ENCODE results near the gene NEMP2. TPM values are rescaled to one million over a fixed set of nuclear protein-coding genes. Genes with fewer than 3 reads are reported as not detected.

The NEMP2 gene, protein sequence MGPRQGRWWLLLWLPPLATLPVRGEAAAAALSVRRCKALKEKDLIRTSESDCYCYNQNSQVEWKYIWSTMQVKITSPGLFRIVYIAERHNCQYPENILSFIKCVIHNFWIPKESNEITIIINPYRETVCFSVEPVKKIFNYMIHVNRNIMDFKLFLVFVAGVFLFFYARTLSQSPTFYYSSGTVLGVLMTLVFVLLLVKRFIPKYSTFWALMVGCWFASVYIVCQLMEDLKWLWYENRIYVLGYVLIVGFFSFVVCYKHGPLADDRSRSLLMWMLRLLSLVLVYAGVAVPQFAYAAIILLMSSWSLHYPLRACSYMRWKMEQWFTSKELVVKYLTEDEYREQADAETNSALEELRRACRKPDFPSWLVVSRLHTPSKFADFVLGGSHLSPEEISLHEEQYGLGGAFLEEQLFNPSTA
- total RNA-seq = 5.1 and 15.0 TPM in 2 replicates

DNA sequence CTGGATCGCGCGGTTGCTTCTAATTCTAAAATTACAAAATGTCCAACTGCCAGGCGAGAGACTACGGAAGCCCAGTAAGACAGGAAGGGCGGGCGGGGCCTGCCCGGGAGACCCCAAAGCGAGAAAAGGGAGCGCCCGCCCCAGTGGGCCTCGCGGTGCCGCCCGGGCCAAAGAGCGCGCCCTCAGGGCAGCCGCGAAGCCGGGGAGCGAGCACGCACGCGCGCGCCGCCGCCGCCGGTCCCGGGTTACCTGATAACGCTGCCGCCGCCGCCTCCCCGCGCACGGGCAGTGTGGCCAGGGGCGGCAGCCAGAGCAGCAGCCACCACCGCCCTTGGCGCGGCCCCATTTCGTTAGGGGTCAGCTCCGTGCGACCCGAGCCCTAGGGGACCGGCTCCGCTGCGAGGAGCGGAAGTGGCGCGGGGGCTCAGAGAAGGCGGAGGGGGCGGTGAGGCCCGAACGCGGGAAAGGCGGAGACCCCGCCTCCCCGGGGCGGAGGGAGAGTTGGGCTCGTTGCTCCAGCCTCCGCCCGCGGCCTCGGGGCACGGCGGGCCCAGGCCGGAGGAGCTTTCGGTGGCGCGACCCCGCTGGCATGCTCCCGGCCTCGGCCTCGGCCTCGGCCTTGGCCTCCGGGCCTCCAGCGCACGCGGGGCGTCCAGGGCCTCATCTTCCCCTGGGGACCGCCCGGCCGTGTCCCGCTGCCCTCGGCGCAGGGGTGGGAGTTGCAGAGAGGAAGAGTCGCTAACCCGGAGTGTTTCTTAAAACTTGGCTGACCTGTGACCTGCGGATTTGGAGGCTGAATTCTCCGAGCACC, at the start of gene NEMP2:
NEMP2 (minus strand) TSS at position 413 of the 811 bp plus-strand sequence; CDS start at position 346, 67 bp downstream.
- DNase-seq (ENCODE audit: low read depth) = no peak

DNA sequence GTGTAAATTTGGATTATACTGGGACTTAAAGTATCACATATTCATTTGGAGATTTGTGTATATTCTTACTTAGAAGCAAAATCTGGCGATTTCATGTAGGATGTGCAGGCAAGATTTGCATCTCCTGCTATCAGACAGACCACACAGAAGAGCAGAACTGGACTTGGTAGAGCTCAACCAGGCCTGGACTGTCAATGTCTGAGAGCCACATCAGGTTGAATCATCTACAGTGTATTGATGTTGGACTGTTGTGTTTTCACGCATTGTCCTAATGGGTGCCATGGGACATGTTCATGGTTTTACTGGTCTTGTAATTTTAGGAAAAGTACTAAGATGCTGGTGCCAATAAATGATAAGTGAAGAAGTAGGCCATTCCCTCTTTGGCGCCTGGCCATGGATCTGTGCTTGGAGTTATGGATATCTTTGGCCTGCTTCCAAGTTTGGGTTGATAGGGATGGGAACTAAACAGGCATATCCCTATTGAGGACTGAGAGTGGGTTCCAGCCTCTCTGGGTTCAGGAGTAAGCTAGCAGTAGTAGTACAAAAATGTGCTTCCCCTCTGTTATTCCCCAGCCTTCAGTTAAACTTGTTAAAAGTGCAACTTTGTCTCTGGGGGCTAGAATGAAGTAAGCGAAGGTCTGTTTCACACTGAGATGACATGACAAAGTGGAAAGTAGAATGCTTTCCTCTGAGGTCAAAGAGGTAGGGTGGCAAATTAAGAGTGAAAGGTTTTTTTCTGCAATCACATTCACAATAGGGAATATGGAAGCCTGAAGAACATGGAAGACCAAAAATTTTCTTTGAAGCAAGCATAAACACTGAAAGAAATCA, 49.2 kb upstream of the NEMP2 start:
- DNase-seq (ENCODE audit: low read depth) = no peak
- TF ChIP-seq, protein P1, sequence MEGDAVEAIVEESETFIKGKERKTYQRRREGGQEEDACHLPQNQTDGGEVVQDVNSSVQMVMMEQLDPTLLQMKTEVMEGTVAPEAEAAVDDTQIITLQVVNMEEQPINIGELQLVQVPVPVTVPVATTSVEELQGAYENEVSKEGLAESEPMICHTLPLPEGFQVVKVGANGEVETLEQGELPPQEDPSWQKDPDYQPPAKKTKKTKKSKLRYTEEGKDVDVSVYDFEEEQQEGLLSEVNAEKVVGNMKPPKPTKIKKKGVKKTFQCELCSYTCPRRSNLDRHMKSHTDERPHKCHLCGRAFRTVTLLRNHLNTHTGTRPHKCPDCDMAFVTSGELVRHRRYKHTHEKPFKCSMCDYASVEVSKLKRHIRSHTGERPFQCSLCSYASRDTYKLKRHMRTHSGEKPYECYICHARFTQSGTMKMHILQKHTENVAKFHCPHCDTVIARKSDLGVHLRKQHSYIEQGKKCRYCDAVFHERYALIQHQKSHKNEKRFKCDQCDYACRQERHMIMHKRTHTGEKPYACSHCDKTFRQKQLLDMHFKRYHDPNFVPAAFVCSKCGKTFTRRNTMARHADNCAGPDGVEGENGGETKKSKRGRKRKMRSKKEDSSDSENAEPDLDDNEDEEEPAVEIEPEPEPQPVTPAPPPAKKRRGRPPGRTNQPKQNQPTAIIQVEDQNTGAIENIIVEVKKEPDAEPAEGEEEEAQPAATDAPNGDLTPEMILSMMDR (conservative IDR thresholded peaks at IDR 0.05; ENCODE audit: low read depth, low read length) = no peak
- no peak overlapping the region for H3K4me3 ChIP-seq (ENCODE audit: low read depth, low read length)

More for the DNA sequence above, at the start of gene NEMP2:
- TF ChIP-seq, protein P1 (conservative IDR thresholded peaks at IDR 0.05; ENCODE audit: low read depth, low read length) = no peak
- H3K4me3 ChIP-seq (ENCODE audit: low read depth, low read length) = peak within 1 kb of the TSS; percentile 64

DNA sequence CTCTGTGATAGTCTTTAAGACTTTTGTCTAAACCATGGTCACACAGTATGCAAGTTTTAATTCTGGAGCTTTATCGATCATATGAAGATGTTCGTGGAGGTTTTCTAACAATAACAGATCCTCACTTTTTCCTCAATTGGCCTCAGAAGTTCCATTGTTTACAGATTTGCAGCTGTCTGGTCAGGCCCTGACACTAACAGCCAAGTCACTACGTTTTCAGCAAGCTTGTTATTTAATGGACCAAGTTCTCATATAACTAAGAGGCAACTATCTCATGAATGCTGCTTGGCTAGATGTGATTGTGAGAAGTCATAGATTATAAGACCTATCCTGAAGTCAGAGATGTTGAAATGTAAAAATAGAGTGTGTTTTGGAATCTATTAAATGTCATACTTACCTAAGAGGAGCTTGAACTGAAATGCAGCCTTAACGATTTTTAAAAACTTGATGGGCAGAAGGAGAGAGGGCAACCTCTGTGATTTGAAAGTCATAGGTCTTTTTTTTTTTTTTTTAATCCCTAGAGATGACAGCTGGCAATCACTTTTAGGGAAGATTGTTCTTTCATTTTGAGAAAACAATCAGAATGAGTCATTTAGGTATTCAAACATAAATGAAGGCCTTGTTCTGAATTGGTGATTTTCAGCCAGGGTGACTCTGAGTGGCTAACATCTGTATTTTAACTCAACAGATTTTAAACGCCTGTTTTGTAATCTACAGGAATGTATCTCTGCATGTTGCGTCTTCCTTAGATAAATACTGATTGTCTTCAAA, 48.4 kb upstream of the NEMP2 start:
- TF ChIP-seq, protein P1 (conservative IDR thresholded peaks at IDR 0.05; ENCODE audit: low read depth, low read length) = no peak
- no peak overlapping the region for H3K4me3 ChIP-seq (ENCODE audit: low read depth, low read length)

DNA sequence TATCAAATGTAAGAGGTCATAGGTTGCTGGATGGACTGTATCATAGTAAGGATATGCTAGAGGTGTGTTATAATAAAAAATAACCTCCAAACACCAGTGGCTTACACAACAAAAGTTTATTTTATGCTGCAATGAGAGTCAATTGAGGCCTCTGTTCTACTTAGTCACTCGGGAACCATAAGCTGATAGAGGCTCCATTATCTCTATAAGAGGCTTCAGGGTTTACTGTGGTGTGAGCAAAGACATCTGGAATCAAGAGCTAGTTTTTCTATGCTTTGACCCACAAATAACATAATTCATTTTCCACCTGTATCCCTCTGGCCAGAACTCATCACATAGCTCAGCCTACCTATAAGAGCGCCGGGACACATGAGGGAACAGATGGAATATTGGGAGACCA, 47.5 kb upstream of the NEMP2 start:
- TF ChIP-seq, protein P1 (conservative IDR thresholded peaks at IDR 0.05; ENCODE audit: low read depth, low read length) = no peak
- H3K4me3 ChIP-seq (ENCODE audit: low read depth, low read length) = no peak overlapping the region
- DNase-seq (ENCODE audit: low read depth) = no peak

More for the DNA sequence above, 48.4 kb upstream of the NEMP2 start:
- DNase-seq (ENCODE audit: low read depth) = no peak

DNA sequence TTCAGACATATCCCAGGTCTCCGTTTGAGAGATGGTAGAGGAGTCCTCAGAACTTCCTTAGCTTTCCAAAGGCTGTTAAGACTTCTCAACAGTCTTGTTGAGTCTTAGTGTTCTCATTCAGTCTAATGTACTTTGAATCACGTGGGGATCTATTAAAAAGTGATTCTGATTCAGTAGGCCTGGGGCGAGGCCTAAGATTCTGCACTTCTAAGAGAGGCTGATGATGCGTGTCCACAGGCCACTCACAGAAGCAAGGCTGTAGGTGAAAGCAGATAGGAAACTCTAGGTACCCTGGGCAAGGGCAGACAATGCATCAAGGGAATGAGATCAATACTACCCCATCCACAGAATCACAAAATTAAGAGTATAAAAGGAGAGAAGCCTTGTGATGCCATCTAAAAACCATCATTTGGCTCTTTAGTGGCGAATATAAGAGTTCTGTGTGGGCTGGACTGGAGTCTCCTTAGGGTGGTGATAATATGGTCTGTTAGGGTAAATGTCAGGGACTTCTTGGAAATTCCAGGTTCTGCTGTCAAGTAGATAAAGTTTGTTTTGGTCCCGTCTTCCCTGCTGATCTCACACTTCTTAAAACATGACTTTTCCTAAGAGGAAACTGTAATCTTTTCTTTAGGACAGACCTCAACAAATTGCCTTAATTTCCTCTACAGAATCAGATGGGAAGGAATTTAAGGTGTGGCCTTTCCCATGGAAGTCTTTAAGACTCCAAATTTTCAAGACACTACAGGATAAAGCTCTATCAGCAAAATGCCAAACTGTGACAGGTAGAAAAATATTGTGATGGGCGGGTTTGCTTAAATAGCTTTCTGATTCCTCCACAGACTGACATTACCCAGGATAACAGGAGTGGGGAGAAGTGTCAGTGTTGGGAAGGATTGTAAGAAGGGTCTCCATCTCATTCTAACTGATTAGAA, 45.7 kb upstream of the NEMP2 start:
- TF ChIP-seq, protein P1 (conservative IDR thresholded peaks at IDR 0.05; ENCODE audit: low read depth, low read length) = no peak
- DNase-seq (ENCODE audit: low read depth) = no peak
- no peak overlapping the region for H3K4me3 ChIP-seq (ENCODE audit: low read depth, low read length)
